A549 (cell line): ENCODE measurements around the gene LDAF1.
"Not testable (repeated sequence)": the region's sequence is repeated elsewhere in the genome, so short reads cannot be mapped to it uniquely, and the experiment has no call there.

Source experiments
- CBX8 ChIP-seq: fragments of 200-600 bp; sonication (generic); IDR thresholded peaks from 2 replicates; pipeline ENCODE4 v1.6.1; 2016
- CEBPB ChIP-seq, 2 experiments: fragments of >200 bp in 1 of 2; sonication (Bioruptor Twin) in 1 of 2; formaldehyde crosslinking in 1 of 2; IDR thresholded peaks; 2 replicates each; pipeline ENCODE4 v1.6.1; 2012 to 2016
- CHD2 ChIP-seq: fragments of 150-350 bp; IDR thresholded peaks from 2 replicates; pipeline ENCODE4 v1.6.1; 2014; ENCODE audit warnings: low read length; ENCODE audit not compliant: partially characterized antibody
- HDAC2 ChIP-seq: fragments of 200-600 bp; sonication (generic); IDR thresholded peaks from 2 replicates; pipeline ENCODE4 v1.6.1; 2016
- JUN ChIP-seq, 2 experiments: fragments of >200 bp; sonication (Bioruptor Twin); formaldehyde crosslinking; IDR thresholded peaks; 2 replicates in 1 of 2; 3 replicates in 1 of 2; pipeline ENCODE4 v1.6.1; 2016 to 2017
- JUNB ChIP-seq: fragments of >200 bp; sonication (Bioruptor Twin); formaldehyde crosslinking; IDR thresholded peaks from 2 replicates; pipeline ENCODE4 v1.6.1; 2016
- MAZ ChIP-seq: fragments of 150-350 bp; IDR thresholded peaks from 2 replicates; pipeline ENCODE4 v1.6.1; 2014; ENCODE audit warnings: antibody characterized with exemption, low read depth, low read length, borderline replicate concordance
- TF ChIP-seq, protein P1 (sequence below): fragments of 450-650 bp; IDR thresholded peaks from 2 replicates; pipeline ENCODE4 v1.6.1; 2014; ENCODE audit warnings: antibody characterized with exemption
- TF ChIP-seq, protein P2 (sequence below): fragments of >200 bp; sonication (Bioruptor Twin); formaldehyde crosslinking; IDR thresholded peaks from 3 replicates; pipeline ENCODE4 v1.5.1; 2016

DNA sequence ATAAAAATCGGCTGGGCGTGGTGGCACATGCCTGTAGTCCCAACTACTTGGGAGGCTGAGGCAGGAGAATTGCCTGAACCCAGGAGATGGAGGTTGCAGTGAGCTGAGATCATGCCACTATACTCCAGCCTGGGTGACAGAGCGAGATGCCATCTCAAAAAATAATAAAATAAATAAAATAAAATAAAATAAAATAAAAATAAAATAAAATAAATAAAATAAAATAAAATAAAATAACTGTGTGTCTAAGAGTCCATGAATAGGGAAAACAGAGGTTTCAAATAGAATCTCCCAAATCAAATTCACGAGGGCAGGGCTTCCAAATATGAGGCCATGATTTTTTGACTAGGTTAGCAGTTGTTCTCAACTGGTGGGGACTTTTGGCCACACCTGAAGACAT, 42.9 kb upstream of the LDAF1 start:
- TF ChIP-seq, protein P1, sequence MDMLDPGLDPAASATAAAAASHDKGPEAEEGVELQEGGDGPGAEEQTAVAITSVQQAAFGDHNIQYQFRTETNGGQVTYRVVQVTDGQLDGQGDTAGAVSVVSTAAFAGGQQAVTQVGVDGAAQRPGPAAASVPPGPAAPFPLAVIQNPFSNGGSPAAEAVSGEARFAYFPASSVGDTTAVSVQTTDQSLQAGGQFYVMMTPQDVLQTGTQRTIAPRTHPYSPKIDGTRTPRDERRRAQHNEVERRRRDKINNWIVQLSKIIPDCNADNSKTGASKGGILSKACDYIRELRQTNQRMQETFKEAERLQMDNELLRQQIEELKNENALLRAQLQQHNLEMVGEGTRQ, result not testable (repeated sequence)
- TF ChIP-seq MAZ; HDAC2; JUN (IDR thresholded peaks at IDR 0.05); CBX8; CEBPB (IDR thresholded peaks at IDR 0.05); JUNB; CHD2: not testable (repeated sequence)
- TF ChIP-seq, protein P2, sequence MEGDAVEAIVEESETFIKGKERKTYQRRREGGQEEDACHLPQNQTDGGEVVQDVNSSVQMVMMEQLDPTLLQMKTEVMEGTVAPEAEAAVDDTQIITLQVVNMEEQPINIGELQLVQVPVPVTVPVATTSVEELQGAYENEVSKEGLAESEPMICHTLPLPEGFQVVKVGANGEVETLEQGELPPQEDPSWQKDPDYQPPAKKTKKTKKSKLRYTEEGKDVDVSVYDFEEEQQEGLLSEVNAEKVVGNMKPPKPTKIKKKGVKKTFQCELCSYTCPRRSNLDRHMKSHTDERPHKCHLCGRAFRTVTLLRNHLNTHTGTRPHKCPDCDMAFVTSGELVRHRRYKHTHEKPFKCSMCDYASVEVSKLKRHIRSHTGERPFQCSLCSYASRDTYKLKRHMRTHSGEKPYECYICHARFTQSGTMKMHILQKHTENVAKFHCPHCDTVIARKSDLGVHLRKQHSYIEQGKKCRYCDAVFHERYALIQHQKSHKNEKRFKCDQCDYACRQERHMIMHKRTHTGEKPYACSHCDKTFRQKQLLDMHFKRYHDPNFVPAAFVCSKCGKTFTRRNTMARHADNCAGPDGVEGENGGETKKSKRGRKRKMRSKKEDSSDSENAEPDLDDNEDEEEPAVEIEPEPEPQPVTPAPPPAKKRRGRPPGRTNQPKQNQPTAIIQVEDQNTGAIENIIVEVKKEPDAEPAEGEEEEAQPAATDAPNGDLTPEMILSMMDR, result not testable (repeated sequence)
